Right lobe of liver (tissue), 6 donors: Measurements from ENCODE around the gene KATNBL1. TPM values are rescaled to one million over a fixed set of nuclear protein-coding genes. Genes with fewer than 3 reads are reported as not detected.

Experiments used
- ATAC-seq, 4 donors: fragments of 200-7000 bp; cut with Tn5 transposase; one replicate each; pipeline ENCODE4 v1.9.1; 2020; ENCODE audit warnings: mild to moderate bottlenecking in 4 of 4, moderate library complexity in 4 of 4
- DNase-seq, 3 donors: peaks; one replicate each; pipeline ENCODE4 v3.0.0-alpha.2; 2020
- H3K27ac ChIP-seq, 3 donors: fragments of 200-600 bp; one replicate each; pipeline ENCODE4 v1.8.0; 2022
- H3K27me3 ChIP-seq, 2 donors: fragments of 200-600 bp; one replicate each; pipeline ENCODE4 v1.8.0; 2022
- H3K36me3 ChIP-seq, 4 donors: fragments of 200-600 bp; sonication (generic) in 1 of 4; one replicate each; pipeline versions ENCODE4 v1.5.1 to v1.8.0; 2017 to 2022; ENCODE audit warnings: control low read depth in 1 of 4
- H3K4me1 ChIP-seq, 4 donors: fragments of 200-600 bp; sonication (generic) in 1 of 4; one replicate each; pipeline versions ENCODE4 v1.5.1 to v1.8.0; 2017 to 2022; ENCODE audit warnings: control low read depth in 1 of 4
- H3K4me3 ChIP-seq, 3 donors: fragments of 200-600 bp; one replicate each; pipeline ENCODE4 v1.8.0; 2022
- H3K9me3 ChIP-seq, 4 donors: fragments of 200-600 bp; sonication (generic) in 1 of 4; one replicate each; pipeline versions ENCODE4 v1.5.1 to v1.8.0; 2017 to 2022; ENCODE audit warnings: control low read depth in 1 of 4
- POLR2A ChIP-seq: fragments of 450-650 bp; IDR thresholded peaks from one replicate; pipeline ENCODE4 v1.6.1; 2017; ENCODE audit warnings: antibody characterized with exemption, mild to moderate bottlenecking
- WGBS: methylation state at CpG from one replicate; pipeline ENCODE4 v1.1.6; 2018; ENCODE audit warnings: low coverage, low lambda C conversion rate; ENCODE audit not compliant: insufficient coverage; ENCODE audit errors: missing lambda C conversion rate; 5-methylcytosine and 5-hydroxymethylcytosine counted together
- intact Hi-C, 2 donors: fragments of 100-400 bp; cut with DNase I; formaldehyde crosslinking; loops; one replicate each; pipeline versions ENCODE4 v1.11.2 to v1.14.1; 2022
- total RNA-seq, 6 experiments: library from RNA; depleted of rRNA in 2 of 6; stranded (reverse); fragments of >200 nt in 2 of 6; fragmentation: NEBNext Ultra II Directional in 3 of 6; extraction: Animal tissue kit (Norgen Biotek cat#: 25700) in 3 of 6; gene quantifications; one replicate each; pipeline versions ENCODE4 v1.1.0 to v1.2.4, GENCODE V29; 2016 to 2023
- TF ChIP-seq, protein P1 (sequence below), 4 donors: fragments of 200-600 bp in 3 of 4; fragments of 450-650 bp in 1 of 4; IDR thresholded peaks; one replicate each; pipeline versions ENCODE4 v1.5.1 to v1.8.0; 2016 to 2022; ENCODE audit warnings: antibody characterized with exemption in 4 of 4, mild to moderate bottlenecking in 2 of 4
- donor health status: DM: no; HTN: yes; CAD: no.
- donor health status: DM: no; HTN: no; CAD: no.
- donor health status: DM: no; HTN: no; CAD: no.
- donor health status: DM: no; HTN: yes; CAD: no.
- donor health status: DM: no; HTN: yes; CAD: no.

The KATNBL1 gene
- total RNA-seq, 6 experiments from 2014 or later = 12.4 to 22.4 (median 17.6) TPM

DNA sequence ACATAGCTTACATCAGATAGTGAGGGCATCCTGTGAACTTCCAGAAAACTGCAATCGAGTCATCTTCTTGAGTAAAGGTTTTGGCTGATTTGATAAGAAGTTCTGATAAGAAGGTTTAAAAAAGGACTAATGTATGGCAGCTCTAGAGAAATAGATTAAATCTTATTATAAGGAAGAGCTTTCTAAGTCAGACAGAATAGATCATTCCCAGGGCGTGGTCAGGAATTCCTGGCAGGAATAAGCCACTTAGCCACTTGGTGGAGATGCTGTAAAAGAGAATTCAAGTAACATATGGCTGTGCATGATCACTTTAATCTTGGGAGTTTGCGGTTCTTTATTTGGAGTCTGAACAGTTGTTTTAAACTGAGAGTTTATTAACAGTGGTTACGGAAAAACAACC is 90.6 kb downstream of the KATNBL1 start:
- TF ChIP-seq, protein P1, sequence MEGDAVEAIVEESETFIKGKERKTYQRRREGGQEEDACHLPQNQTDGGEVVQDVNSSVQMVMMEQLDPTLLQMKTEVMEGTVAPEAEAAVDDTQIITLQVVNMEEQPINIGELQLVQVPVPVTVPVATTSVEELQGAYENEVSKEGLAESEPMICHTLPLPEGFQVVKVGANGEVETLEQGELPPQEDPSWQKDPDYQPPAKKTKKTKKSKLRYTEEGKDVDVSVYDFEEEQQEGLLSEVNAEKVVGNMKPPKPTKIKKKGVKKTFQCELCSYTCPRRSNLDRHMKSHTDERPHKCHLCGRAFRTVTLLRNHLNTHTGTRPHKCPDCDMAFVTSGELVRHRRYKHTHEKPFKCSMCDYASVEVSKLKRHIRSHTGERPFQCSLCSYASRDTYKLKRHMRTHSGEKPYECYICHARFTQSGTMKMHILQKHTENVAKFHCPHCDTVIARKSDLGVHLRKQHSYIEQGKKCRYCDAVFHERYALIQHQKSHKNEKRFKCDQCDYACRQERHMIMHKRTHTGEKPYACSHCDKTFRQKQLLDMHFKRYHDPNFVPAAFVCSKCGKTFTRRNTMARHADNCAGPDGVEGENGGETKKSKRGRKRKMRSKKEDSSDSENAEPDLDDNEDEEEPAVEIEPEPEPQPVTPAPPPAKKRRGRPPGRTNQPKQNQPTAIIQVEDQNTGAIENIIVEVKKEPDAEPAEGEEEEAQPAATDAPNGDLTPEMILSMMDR (IDR thresholded peaks at IDR 0.05) = no peak
- no peak for TF ChIP-seq POLR2A
- Histone ChIP-seq H3K27ac (no peak overlapping the region), H3K4me1 (peaks cover 0 to 7% (median 0%) of the 10 kb centered on the region in 4 donors), H3K9me3 (no peaks in the 10 kb centered on the region), H3K36me3 (no peaks in the 10 kb centered on the region), H3K27me3 (no peaks in the 10 kb centered on the region), H3K4me3 (no peak overlapping the region)
- 91% methylated on average over 4 of the region's 4 CpGs for WGBS
- ATAC-seq (no peak), DNase-seq (no peak)
- intact Hi-C loops = no loop called here

DNA sequence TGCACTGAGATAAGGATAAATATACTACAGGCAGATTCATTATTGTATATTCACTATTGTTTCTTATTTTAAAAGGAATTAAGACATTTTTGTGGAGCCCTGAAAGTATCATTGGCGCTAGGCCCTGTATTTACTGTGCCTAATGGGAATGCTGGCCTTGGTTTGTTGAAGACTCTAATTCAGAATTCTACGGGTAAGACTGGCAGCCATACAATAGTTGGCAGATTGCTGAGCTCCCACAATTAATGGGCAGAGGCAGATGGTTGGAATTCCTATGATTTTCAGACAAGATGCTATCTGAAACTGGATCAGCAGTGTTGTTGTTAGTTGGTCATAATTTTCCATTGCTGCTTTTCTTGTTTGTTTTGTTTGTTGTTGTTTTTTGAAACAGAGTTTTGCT is 93.3 kb downstream of the KATNBL1 start:
- Histone ChIP-seq H3K4me3 (no peak overlapping the region), H3K27me3 (no peaks in the 10 kb centered on the region), H3K4me1 (peaks cover 0 to 12% (median 0%) of the 10 kb centered on the region in 4 donors), H3K27ac (no peak overlapping the region), H3K9me3 (no peaks in the 10 kb centered on the region), H3K36me3 (no peaks in the 10 kb centered on the region)
- TF ChIP-seq POLR2A = no peak
- TF ChIP-seq, protein P1 (IDR thresholded peaks at IDR 0.05) = no peak
- ATAC-seq (no peak), DNase-seq (no peak)
- intact Hi-C loops = no loop called here
- WGBS = 62% methylated on average over 2 of the region's 2 CpGs

DNA sequence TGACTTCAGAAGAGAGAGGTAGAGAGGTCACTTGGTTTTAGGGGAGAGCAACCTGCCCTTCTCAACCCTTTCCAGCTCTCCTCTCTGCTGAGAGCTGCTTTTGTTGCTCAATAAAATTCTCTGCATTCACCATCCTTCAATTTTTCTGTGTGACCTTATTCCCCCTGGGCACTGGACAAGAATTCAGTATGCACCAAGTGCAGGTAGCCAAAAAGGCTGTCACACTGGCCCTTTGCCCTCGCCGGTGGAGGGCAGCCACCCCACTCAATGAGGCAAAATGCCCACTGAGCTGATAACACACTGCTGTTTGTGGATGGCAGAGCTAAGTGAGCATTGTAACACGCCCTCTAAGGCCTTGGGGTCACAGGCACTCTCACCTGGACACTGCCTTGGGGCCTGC is 95.2 kb downstream of the KATNBL1 start:
- peaks cover 0 to 12% (median 0%) of the 10 kb centered on the region in 4 donors for H3K4me1 ChIP-seq
- H3K27ac ChIP-seq = no peak overlapping the region
- WGBS = 53% methylated on average over 2 of the region's 3 CpGs
- H3K36me3 ChIP-seq = no peaks in the 10 kb centered on the region
- H3K27me3 ChIP-seq = no peaks in the 10 kb centered on the region
- intact Hi-C loops = no loop called here
- peak; percentile 67 to 82 (median 81) for DNase-seq
- TF ChIP-seq POLR2A = no peak
- TF ChIP-seq, protein P1 (IDR thresholded peaks at IDR 0.05) = peak in 1 of 4 donors; percentile 10
- no peaks in the 10 kb centered on the region for H3K9me3 ChIP-seq
- no peak overlapping the region for H3K4me3 ChIP-seq
- peak; percentile 84 to 92 (median 89) for ATAC-seq

DNA sequence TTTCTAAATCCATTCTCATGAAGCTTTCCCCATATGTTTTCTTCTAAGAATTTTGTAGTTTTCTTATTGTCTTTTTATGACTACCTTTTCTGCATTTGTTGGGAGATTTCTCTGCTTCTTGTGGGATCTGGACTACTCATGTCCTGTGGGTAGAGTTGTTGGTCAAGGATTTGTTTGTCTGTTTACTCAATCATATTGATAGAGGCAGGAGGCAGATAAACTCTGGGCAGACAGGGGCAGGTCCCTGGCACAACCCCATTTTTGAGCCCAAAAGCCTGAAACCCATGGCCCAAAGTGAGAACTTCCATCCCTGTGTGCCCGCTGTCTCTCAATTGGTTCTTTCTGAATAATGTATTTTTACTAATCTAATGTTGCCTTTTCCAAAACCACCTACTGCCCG is 95.7 kb downstream of the KATNBL1 start:
- no peak overlapping the region for H3K27ac ChIP-seq
- H3K27me3 ChIP-seq = no peaks in the 10 kb centered on the region
- no peaks in the 10 kb centered on the region for H3K36me3 ChIP-seq
- DNase-seq = no peak
- peak in 3 of 4 donors; percentile 44 to 59 (median 51) for ATAC-seq
- 44% methylated on average over 2 of the region's 2 CpGs for WGBS
- intact Hi-C loops = no loop called here
- peaks cover 0 to 12% (median 0%) of the 10 kb centered on the region in 4 donors for H3K4me1 ChIP-seq
- H3K4me3 ChIP-seq = no peak overlapping the region
- TF ChIP-seq, protein P1 (IDR thresholded peaks at IDR 0.05) = no peak
- TF ChIP-seq POLR2A = no peak
- no peaks in the 10 kb centered on the region for H3K9me3 ChIP-seq

DNA sequence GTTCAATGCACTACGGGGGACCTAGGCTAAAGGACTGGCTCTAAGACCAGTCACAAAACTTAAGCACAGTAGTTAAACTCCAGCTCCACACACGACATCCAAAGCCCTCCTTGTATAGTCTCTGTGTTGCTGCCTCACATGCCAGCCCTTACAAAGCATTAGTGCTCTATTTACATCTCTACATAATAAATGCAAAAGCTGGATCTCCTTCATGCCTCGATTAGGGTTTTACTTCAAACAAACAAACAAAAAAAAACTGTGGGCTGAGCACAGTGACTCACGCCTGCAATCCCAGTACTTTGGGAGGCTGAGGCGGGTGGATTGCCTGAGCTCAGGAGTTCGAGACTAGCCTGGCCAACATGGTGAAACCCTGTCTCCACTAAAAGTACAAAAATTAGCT is 98.4 kb downstream of the KATNBL1 start:
- H3K27ac ChIP-seq = no peak overlapping the region
- no peaks in the 10 kb centered on the region for H3K36me3 ChIP-seq
- H3K27me3 ChIP-seq = no peaks in the 10 kb centered on the region
- DNase-seq (no peak), ATAC-seq (no peak)
- 52% methylated on average over 5 of the region's 6 CpGs for WGBS
- intact Hi-C loops = no loop called here
- H3K9me3 ChIP-seq = no peaks in the 10 kb centered on the region
- H3K4me1 ChIP-seq = peaks cover 0 to 12% (median 0%) of the 10 kb centered on the region in 4 donors
- H3K4me3 ChIP-seq = no peak overlapping the region
- TF ChIP-seq, protein P1 (IDR thresholded peaks at IDR 0.05) = no peak
- no peak for TF ChIP-seq POLR2A
